Astrocyte of the cerebellum (primary cell): ENCODE results near the gene HUWE1.
"Not testable (repeated sequence)": the region's sequence is repeated elsewhere in the genome, so short reads cannot be mapped to it uniquely, and the experiment has no call there.

Experiments
- DNase-seq: peaks from one replicate; pipeline ENCODE4 v3.0.0-alpha.2; 2011; ENCODE audit warnings: low read depth
- H3K4me3 ChIP-seq: 2 replicates; pipeline ENCODE4 v1.5.1; 2011; ENCODE audit warnings: mild to moderate bottlenecking, low read depth, low read length, moderate library complexity
- in situ Hi-C: cut with HindIII; loops from 2 replicates; pipeline ENCODE4 v1.10.0; 2017; ENCODE audit warnings: low sequenced_read_pairs
- TF ChIP-seq, protein P1 (sequence below): IDR thresholded peaks from 2 replicates; pipeline ENCODE4 v1.5.1; 2012; ENCODE audit warnings: low read length, low read depth, moderate library complexity, mild to moderate bottlenecking; ENCODE audit errors: missing control alignments

Gene HUWE1

DNA sequence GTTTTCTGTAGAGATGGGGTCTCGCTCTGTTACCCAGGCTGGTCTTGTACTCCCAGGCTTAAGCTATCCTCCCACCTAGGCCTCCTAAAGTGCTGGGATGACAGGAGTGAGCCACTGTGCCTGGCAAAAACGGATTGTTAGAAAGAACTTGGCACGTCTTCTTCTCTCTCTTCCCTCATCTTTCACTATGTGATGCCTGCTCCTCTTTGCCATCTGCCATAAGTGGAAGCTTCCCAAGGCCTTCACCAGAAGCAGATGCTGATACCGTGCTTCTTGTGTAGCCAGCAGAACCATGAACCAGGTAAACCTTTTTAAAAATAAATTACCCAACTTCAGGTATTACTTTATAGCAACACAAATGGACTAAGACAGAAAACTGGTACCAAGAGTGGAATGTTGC is 36.9 kb upstream of the HUWE1 start:
- TF ChIP-seq, protein P1, sequence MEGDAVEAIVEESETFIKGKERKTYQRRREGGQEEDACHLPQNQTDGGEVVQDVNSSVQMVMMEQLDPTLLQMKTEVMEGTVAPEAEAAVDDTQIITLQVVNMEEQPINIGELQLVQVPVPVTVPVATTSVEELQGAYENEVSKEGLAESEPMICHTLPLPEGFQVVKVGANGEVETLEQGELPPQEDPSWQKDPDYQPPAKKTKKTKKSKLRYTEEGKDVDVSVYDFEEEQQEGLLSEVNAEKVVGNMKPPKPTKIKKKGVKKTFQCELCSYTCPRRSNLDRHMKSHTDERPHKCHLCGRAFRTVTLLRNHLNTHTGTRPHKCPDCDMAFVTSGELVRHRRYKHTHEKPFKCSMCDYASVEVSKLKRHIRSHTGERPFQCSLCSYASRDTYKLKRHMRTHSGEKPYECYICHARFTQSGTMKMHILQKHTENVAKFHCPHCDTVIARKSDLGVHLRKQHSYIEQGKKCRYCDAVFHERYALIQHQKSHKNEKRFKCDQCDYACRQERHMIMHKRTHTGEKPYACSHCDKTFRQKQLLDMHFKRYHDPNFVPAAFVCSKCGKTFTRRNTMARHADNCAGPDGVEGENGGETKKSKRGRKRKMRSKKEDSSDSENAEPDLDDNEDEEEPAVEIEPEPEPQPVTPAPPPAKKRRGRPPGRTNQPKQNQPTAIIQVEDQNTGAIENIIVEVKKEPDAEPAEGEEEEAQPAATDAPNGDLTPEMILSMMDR = no peak
- DNase-seq = no peak
- in situ Hi-C loops = no loop called here
- H3K4me3 ChIP-seq = no peak overlapping the region

DNA sequence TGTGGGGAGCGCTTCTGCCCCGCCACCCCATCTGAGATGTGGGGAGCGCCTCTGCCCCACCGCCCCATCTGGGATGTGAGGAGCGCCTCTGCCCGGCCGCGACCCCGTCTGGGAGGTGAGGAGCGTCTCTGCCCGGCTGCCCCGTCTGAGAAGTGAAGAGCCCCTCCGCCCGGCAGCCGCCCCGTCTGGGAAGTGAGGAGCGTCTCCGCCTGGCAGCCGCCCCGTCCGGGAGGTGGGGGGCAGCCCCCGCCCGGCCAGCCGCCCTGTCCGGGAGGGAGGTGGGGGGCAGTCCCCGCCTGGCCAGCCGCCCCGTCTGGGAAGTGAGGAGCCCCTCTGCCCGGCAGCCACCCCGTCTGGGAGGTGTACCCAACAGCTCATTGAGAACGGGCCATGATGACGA is 35.1 kb upstream of the HUWE1 start:
- DNase-seq, H3K4me3 ChIP-seq, in situ Hi-C loops: not testable (repeated sequence)

DNA sequence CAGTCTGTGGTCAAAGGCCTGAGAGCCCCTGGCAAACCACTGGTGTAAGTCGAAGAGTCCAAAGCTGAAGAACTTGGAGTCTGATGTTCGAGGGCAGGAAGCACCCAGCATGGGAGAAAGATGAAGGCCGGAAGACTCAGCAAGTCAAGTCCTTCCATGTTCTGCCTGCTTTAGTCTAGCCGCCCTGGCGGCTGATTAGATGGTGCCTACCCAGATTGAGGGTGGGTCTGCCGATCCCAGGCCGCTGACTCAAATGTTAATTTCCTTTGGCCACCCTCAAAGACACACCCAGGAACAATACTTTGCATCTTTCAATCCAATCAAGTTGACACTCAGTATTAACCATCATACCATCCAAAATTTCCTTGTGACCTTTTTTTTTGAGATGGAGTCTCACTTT is 33.1 kb upstream of the HUWE1 start:
- H3K4me3 ChIP-seq, in situ Hi-C loops, DNase-seq: not testable (repeated sequence)

DNA sequence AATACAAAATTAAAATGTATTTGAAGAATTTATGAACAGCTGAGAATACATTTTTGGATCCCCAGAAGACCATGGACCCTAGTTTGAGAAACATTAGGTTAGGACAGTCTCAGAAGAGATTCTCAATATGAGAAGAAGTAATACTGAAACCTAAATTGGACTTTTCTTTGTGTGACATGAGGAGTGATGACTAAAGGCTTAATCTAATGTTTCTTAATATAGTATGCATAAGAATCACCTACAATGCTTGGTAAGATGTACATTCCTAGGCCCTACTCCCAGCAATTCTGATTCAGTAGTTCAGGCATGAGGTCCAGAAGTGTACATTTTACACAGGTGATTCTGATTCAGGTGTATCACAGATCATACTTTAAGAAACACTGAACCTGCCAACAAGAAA is 31.6 kb upstream of the HUWE1 start:
- no peak for DNase-seq
- in situ Hi-C loops = no loop called here
- H3K4me3 ChIP-seq = no peak overlapping the region
- TF ChIP-seq, protein P1 = no peak

DNA sequence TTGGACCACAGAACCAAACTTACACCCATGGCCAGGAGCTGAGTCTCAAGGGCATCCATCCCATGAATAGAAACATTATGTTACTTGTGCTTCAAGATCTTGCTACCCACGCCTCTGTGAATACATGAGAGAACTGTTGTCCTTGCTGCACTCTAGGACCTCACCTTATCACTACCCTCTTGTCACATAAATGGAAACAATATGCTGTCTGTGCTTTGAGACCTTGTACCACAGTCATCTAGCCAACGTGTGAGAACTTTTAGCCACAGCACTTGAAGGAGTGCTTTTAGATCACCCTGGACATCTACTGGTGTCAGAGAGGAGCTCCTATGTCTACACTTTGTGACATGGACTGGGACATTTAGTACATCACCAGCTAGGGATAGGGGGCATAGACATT is 30.7 kb upstream of the HUWE1 start:
- DNase-seq = no peak
- TF ChIP-seq, protein P1 = no peak
- no peak overlapping the region for H3K4me3 ChIP-seq
- in situ Hi-C loops = no loop called here

DNA sequence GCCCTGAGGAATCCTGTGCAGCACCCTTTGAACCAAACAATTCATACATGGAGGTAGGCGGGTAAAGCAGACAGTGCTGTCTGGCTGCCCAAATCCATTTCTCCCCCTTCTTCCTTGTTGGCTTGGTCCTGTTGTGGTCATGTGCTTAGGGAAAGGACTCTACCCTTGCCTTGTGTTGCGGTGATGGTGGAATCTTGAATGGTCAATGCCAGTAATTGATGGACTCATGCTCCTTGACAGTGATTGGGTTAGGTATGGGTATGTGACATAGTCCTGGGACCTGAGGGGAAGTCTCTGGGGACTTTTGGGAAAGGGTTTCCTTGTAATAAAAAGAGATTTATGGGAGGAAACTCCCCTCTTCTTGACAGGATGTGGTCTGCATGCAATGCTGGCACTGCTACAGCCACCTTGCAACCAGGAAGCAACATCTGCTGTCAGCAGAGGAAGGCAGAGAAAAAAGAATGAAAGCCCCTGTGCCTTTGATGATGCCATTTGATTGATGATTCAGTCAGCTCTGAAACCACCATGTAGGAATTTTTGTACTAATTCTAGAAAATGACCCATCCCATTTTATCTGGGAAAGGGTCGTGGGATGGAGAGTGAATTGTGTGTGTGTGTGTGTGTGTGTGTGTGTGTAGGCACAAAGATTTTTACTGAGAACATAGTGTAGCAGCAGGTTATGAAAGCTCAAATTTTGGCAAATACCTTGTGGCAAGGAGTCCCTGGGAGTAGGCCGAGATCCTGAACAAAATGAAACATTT is 30.0 kb upstream of the HUWE1 start:
- no peak overlapping the region for H3K4me3 ChIP-seq
- in situ Hi-C loops = no loop called here
- TF ChIP-seq, protein P1 = no peak

DNA sequence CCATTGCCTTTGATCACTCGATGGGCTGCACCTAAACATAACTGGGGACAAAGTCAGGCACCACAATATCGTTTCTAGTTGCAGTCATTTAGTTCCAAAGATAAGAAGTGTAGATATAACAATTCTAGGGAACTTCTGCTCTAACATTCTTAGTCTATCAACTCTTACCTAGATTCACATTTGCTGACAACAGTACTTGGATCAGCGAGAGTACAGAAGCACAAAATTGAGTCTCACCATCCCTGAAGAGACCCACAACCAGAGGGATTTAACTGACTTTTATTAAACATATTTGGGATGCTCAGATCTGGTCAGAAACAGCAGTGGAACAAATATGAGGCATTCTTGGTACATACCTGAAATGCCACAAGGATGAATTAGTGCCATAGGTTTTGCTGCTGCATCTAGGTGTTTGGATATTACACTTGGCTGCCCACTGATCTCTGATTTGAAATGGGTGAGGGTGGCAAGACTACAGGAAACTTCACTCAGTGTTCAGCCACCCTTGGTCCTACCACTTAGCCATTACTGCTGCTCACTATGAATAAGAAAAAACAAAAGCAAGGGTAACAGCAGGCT is 28.9 kb upstream of the HUWE1 start:
- TF ChIP-seq, protein P1 = no peak
- in situ Hi-C loops = no loop called here
- DNase-seq = no peak
- no peak overlapping the region for H3K4me3 ChIP-seq

More for the DNA sequence above, 30.0 kb upstream of the HUWE1 start:
- DNase-seq = no peak
